Trophoblast cell (in vitro differentiated cells and primary cell): ENCODE data around the gene NEUROG3.

Source experiments
- DNase-seq, 2 donors: peaks; one replicate each; pipeline ENCODE4 v3.0.0-alpha.2; 2016
- H2AFZ ChIP-seq: 2 replicates; pipeline ENCODE4 v1.6.1; 2013; ENCODE audit warnings: low read length, moderate library complexity, mild to moderate bottlenecking; ENCODE audit not compliant: insufficient read depth, poor library complexity
- H2AK5ac ChIP-seq: 2 replicates; pipeline ENCODE4 v1.6.1; 2013; ENCODE audit warnings: mild to moderate bottlenecking, low read length
- H2BK120ac ChIP-seq: 2 replicates; pipeline ENCODE4 v1.6.1; 2013; ENCODE audit warnings: low read length, mild to moderate bottlenecking, moderate library complexity; ENCODE audit not compliant: insufficient read depth, poor library complexity
- H2BK12ac ChIP-seq: 2 replicates; pipeline ENCODE4 v1.6.1; 2013; ENCODE audit warnings: mild to moderate bottlenecking, low read length, moderate library complexity
- H2BK5ac ChIP-seq: 2 replicates; pipeline ENCODE4 v1.6.1; 2013; ENCODE audit warnings: low read length, low read depth, moderate library complexity, mild to moderate bottlenecking; ENCODE audit not compliant: poor library complexity
- H3K14ac ChIP-seq: 2 replicates; pipeline ENCODE4 v1.6.1; 2013; ENCODE audit warnings: mild to moderate bottlenecking, low read length
- H3K18ac ChIP-seq: 2 replicates; pipeline ENCODE4 v1.6.1; 2013; ENCODE audit warnings: mild to moderate bottlenecking, low read length
- H3K23ac ChIP-seq: 2 replicates; pipeline ENCODE4 v1.6.1; 2013; ENCODE audit warnings: low read length
- H3K27ac ChIP-seq: 2 replicates; pipeline ENCODE4 v1.5.1; 2013; ENCODE audit warnings: low read depth, mild to moderate bottlenecking, inconsistent platforms, low read length, moderate library complexity
- H3K27me3 ChIP-seq: 2 replicates; pipeline ENCODE4 v1.6.1; 2013; ENCODE audit warnings: inconsistent platforms, mild to moderate bottlenecking, low read length, moderate library complexity; ENCODE audit not compliant: insufficient read depth
- H3K36me3 ChIP-seq, 2 experiments: 1 replicate in 1 of 2; 2 replicates in 1 of 2; pipeline ENCODE4 v1.6.1; 2013; ENCODE audit warnings: low read length in 2 of 2, mild to moderate bottlenecking in 2 of 2, moderate library complexity in 1 of 2; ENCODE audit not compliant: insufficient read depth in 2 of 2, control insufficient read depth in 1 of 2
- H3K4ac ChIP-seq: 2 replicates; pipeline ENCODE4 v1.6.1; 2013; ENCODE audit warnings: low read depth, mild to moderate bottlenecking, low read length, moderate library complexity
- H3K4me1 ChIP-seq, 2 experiments: 1 replicate in 1 of 2; 2 replicates in 1 of 2; pipeline ENCODE4 v1.6.1; 2013; ENCODE audit warnings: low read length in 2 of 2, mild to moderate bottlenecking in 2 of 2, moderate library complexity in 1 of 2; ENCODE audit not compliant: insufficient read depth in 2 of 2, control insufficient read depth in 1 of 2
- H3K4me2 ChIP-seq: 2 replicates; pipeline ENCODE4 v1.6.1; 2013; ENCODE audit warnings: inconsistent platforms, mild to moderate bottlenecking, low read length, moderate library complexity
- H3K4me3 ChIP-seq: 2 replicates; pipeline ENCODE4 v1.5.1; 2013; ENCODE audit warnings: mild to moderate bottlenecking, low read depth, low read length, inconsistent platforms
- H3K79me1 ChIP-seq: one replicate; pipeline ENCODE4 v1.6.1; 2013; ENCODE audit warnings: low read length
- H3K79me2 ChIP-seq: 2 replicates; pipeline ENCODE4 v1.6.1; 2013; ENCODE audit warnings: low read length, mild to moderate bottlenecking; ENCODE audit not compliant: control insufficient read depth, insufficient read depth, poor library complexity
- H3K9ac ChIP-seq: 2 replicates; pipeline ENCODE4 v1.6.1; 2013; ENCODE audit warnings: mild to moderate bottlenecking, low read length
- H3K9me3 ChIP-seq: 2 replicates; pipeline ENCODE4 v1.6.1; 2013; ENCODE audit warnings: low read depth, mild to moderate bottlenecking, control low read depth, inconsistent platforms, low read length; ENCODE audit not compliant: insufficient read depth
- H4K12ac ChIP-seq: 2 replicates; pipeline ENCODE4 v1.6.1; 2013; ENCODE audit warnings: low read depth, mild to moderate bottlenecking, low read length, moderate library complexity
- H4K8ac ChIP-seq: 2 replicates; pipeline ENCODE4 v1.6.1; 2013; ENCODE audit warnings: low read depth, mild to moderate bottlenecking, low read length, moderate library complexity
- H4K91ac ChIP-seq: one replicate; pipeline ENCODE4 v1.6.1; 2013; ENCODE audit warnings: low read depth, mild to moderate bottlenecking, low read length, moderate library complexity
- WGBS: extraction: QIAGEN DNeasy Blood & Tissue Kit; methylation state at CpG from one replicate; pipeline ENCODE4 v1.1.7; 2013; ENCODE audit warnings: missing lambda C conversion rate; ENCODE audit not compliant: insufficient read length, insufficient coverage; ENCODE audit errors: extremely low coverage; 5-methylcytosine and 5-hydroxymethylcytosine counted together

The NEUROG3 gene

DNA sequence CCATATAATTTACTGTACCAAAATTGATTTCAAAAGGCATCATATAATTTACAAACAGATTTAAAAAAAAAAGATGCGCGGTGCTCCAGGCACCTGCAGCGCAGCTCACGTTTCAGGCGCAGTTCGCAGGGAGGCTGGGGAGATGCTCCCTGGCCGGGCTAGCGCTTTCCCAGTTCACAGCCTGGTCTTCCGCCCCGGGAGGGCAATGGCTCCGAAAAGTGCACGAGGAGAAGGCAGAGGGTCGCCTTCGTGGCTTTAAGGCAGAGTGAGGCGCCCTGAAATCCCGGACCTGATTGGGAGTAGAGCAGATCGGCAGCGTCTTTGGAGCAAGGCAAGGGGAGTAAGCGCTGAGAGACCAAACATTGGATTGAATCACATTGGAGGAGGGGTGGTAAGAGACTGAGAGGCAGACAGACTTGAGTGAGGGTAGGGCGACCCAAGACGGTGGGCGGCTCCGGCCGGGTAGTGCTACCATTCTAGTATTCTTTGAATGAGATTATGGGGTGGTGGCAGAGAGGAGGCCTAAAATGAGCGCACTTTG, 1.5 kb downstream of the NEUROG3 start:
- Histone ChIP-seq H2BK12ac (no peak overlapping the region), H4K12ac (no peak overlapping the region), H4K91ac (no peak overlapping the region), H3K14ac (no peak overlapping the region), H3K9ac (no peak overlapping the region), H2AK5ac (no peak overlapping the region), H3K27me3 (peaks cover 84% of the 10 kb centered on the region), H3K27ac (no peak overlapping the region), H3K9me3 (peaks cover 6% of the 10 kb centered on the region), H3K4me1 (peaks cover 3 to 6% of the 10 kb centered on the region in 2 experiments), H3K4ac (no peak overlapping the region), H3K23ac (no peak overlapping the region), H3K18ac (no peak overlapping the region), H3K79me2 (no peaks in the 10 kb centered on the region), H2AFZ (no peak overlapping the region), H4K8ac (no peak overlapping the region), H3K4me2 (no peak overlapping the region), H2BK5ac (no peak overlapping the region), H3K79me1 (no peaks in the 10 kb centered on the region), H3K4me3 (no peak overlapping the region), H2BK120ac (no peak overlapping the region), H3K36me3 (no peaks in the 10 kb centered on the region)
- no peak for DNase-seq
- no CpG with 5 or more reads among the region's 25 CpGs for WGBS

DNA sequence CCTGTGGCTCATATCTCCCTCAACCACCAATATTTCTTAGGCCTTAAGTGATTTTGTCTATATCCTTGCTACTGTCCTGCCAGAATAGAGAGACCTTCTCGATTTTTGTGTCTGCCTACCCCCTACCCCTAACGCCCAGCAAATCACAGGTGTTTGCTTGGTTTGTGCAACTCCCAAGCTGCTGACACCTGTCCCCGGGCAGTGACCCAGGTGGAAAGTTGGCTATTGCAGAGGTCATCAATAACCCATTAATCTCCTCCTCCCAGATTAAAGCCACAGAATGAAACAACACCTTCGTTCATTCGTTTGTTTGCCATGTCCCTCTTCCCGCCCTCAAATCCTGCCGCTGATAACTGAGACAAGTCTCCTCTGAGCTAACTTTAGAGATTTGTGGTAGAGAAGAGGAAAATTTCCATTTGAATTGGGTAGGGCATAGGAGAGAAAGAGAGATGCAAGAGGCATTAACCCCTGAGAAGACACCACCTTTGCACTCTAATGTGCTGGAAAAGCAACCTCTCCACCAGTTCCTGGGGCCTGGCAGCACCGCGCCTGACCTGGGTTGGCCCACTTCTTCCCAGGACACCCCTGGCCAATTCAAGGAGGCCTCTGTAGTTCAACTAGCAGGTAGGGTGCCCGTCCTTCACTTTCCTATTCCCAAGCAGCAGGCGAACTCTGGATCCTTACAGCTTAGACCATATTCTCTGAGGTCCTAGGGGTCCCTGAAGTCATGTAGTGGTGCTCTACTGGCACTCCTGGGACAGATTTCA, 3.0 kb downstream of the NEUROG3 start:
- Histone ChIP-seq H4K91ac (no peak overlapping the region), H2BK120ac (no peak overlapping the region), H3K14ac (no peak overlapping the region), H3K9ac (no peak overlapping the region), H3K79me1 (no peaks in the 10 kb centered on the region), H3K27me3 (peaks cover 73% of the 10 kb centered on the region), H3K79me2 (no peaks in the 10 kb centered on the region), H2AK5ac (no peak overlapping the region), H3K4me2 (no peak overlapping the region), H3K23ac (no peak overlapping the region), H3K4me1 (peaks cover 3 to 6% of the 10 kb centered on the region in 2 experiments), H4K12ac (no peak overlapping the region), H3K36me3 (no peaks in the 10 kb centered on the region), H2AFZ (no peak overlapping the region), H3K18ac (no peak overlapping the region), H2BK5ac (no peak overlapping the region), H3K4me3 (no peak overlapping the region), H4K8ac (no peak overlapping the region), H3K4ac (no peak overlapping the region), H3K9me3 (peaks cover 6% of the 10 kb centered on the region), H2BK12ac (no peak overlapping the region), H3K27ac (no peak overlapping the region)
- WGBS: no CpG with 5 or more reads among the region's 11 CpGs
- no peak for DNase-seq

DNA sequence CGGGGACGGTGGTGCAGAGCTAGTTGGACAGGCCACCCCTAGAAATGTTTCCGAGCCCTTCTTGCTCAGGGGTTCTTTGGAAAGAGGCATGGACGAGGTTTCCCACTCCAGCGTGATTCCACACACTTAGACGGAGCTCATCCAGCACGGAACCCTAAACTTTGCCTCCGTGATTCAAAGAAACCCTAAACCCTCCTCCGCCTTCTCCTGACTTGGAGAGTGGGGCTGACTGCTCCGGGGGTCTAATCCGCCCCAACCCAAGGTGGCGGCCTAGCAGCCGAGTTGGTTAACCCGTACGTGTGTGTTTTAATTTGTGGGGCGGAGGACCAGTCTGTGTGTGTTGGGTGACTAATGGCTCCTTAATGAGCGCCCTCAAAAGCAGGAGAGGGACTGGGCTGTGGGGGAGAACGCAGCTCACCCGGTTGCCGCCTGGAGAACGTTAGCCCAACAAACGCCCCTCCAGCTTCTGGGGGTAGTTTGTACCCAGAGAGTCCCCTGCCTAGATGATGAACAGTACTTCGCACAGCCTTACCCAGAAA, 3.8 kb downstream of the NEUROG3 start:
- no peak overlapping the region for H2BK12ac ChIP-seq
- H3K79me2 ChIP-seq: no peaks in the 10 kb centered on the region
- H3K4me2 ChIP-seq: no peak overlapping the region
- no peak overlapping the region for H2BK5ac ChIP-seq
- peaks cover 3 to 6% of the 10 kb centered on the region in 2 experiments for H3K4me1 ChIP-seq
- no peak overlapping the region for H4K91ac ChIP-seq
- H3K14ac ChIP-seq: no peak overlapping the region
- no peak overlapping the region for H3K18ac ChIP-seq
- H4K8ac ChIP-seq: no peak overlapping the region
- H2AK5ac ChIP-seq: no peak overlapping the region
- H3K79me1 ChIP-seq: no peaks in the 10 kb centered on the region
- no peak overlapping the region for H3K9ac ChIP-seq
- H3K23ac ChIP-seq: no peak overlapping the region
- H4K12ac ChIP-seq: no peak overlapping the region
- no peak overlapping the region for H2AFZ ChIP-seq
- H3K9me3 ChIP-seq: peaks cover 6% of the 10 kb centered on the region
- H3K27me3 ChIP-seq: peaks cover 65% of the 10 kb centered on the region
- no peak overlapping the region for H3K4ac ChIP-seq
- no CpG with 5 or more reads among the region's 23 CpGs for WGBS
- no peaks in the 10 kb centered on the region for H3K36me3 ChIP-seq
- no peak overlapping the region for H2BK120ac ChIP-seq
- no peak for DNase-seq
- H3K4me3 ChIP-seq: no peak overlapping the region
- H3K27ac ChIP-seq: no peak overlapping the region

DNA sequence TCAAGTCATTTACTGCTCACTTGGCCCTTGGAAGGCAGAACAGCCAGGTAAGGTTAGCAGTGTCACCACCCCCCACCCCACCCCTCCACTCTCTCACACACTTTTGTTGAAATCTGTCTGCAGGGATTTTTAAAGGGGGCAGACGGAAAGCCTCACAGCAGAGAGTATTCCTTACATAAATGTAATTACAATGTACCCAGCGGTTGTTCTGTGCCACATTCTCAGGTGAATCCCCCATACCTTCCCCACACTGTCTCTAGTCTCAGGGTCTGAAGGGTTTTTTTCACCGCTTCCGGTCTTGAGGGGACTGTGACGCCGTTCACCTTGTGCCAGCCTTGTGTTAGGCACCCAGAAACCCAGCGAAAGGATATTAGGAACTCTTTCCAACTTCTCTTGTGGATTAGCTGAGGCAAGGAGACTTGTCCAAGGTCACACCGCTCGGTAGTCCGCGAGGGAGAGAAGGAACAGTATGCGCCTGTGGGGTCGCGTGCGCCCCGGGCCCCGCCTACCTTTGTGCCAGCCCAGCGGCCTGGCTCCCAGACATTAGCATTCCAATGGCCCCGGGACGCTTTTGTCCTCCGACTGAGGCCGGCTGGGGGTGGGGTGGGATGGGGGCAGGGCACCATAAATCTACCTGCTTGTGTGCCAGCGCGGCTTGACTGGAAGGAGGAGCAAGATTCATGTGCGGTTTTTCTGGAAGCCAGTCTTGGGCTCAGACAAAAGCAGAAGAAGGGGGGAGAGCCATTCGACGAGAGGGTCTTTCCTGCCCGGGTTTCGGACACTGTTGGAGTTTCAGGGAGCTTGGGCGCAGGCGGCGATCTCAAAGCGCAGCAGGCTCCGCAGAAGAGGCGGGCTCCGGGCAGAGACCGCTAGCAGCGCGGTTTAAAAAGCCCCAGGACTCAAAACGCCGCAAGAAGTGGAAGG, 4.5 kb downstream of the NEUROG3 start:
- Histone ChIP-seq H4K91ac (no peak overlapping the region), H2AFZ (no peak overlapping the region), H3K23ac (no peak overlapping the region), H3K79me1 (no peaks in the 10 kb centered on the region), H3K27me3 (peaks cover 58% of the 10 kb centered on the region), H2BK120ac (no peak overlapping the region), H3K4me3 (no peak overlapping the region), H3K14ac (no peak overlapping the region), H3K9me3 (peaks cover 6% of the 10 kb centered on the region), H3K4ac (no peak overlapping the region), H2BK5ac (no peak overlapping the region), H3K4me2 (no peak overlapping the region), H3K18ac (no peak overlapping the region), H3K36me3 (no peaks in the 10 kb centered on the region), H4K12ac (no peak overlapping the region), H3K4me1 (peaks cover 3 to 6% of the 10 kb centered on the region in 2 experiments), H3K27ac (no peak overlapping the region), H4K8ac (no peak overlapping the region), H3K79me2 (no peaks in the 10 kb centered on the region), H2BK12ac (no peak overlapping the region), H3K9ac (no peak overlapping the region), H2AK5ac (no peak overlapping the region)
- no peak for DNase-seq
- no CpG with 5 or more reads among the region's 41 CpGs for WGBS
